HFFc6 (cell line): ENCODE measurements around the gene KIF26B. TPM values are rescaled to one million over a fixed set of nuclear protein-coding genes. Genes with fewer than 3 reads are reported as not detected.
"Not testable (repeated sequence)": the region's sequence is repeated elsewhere in the genome, so short reads cannot be mapped to it uniquely, and the experiment has no call there.

Source experiments
- DNase-seq: peaks from one replicate; pipeline ENCODE4 v3.0.0-alpha.2; 2018
- H3K27ac Mint-ChIP-seq: 2 replicates; pipeline ENCODE4 v1.8.0; 2020; ENCODE audit warnings: mild to moderate bottlenecking, mixed read lengths
- H3K27me3 Mint-ChIP-seq: 2 replicates; pipeline ENCODE4 v1.8.0; 2021; ENCODE audit warnings: mild to moderate bottlenecking, moderate library complexity, mixed read lengths; ENCODE audit not compliant: insufficient read depth
- H3K36me3 Mint-ChIP-seq: 2 replicates; pipeline ENCODE4 v1.8.0; 2021; ENCODE audit warnings: low read depth, mixed read lengths
- H3K4me1 Mint-ChIP-seq: 2 replicates; pipeline ENCODE4 v1.8.0; 2020; ENCODE audit warnings: low read depth, mixed read lengths
- H3K4me3 Mint-ChIP-seq: 2 replicates; pipeline ENCODE4 v1.8.0; 2020; ENCODE audit warnings: mild to moderate bottlenecking, moderate library complexity, mixed read lengths
- H3K9me3 Mint-ChIP-seq: 2 replicates; pipeline ENCODE4 v1.8.0; 2020; ENCODE audit warnings: mild to moderate bottlenecking, mixed read lengths
- CTCF ChIP-seq: fragments of 200-600 bp; sonication (generic); IDR thresholded peaks from 2 replicates; pipeline ENCODE4 v1.5.0; 2021; ENCODE audit warnings: antibody characterized with exemption, mild to moderate bottlenecking
- total RNA-seq, 6 experiments: library from RNA; stranded (reverse); fragmentation: NEBNext Ultra II Directional; extraction: Animal tissue kit (Norgen Biotek cat#: 25700); gene quantifications; 2 replicates in 1 of 6; 3 replicates in 5 of 6; pipeline ENCODE4 v1.2.3, GENCODE V29; 2021

Gene KIF26B
- total RNA-seq, 6 experiments from 2014 or later, result 4.6 to 7.5 (median 5.5) TPM

GRCh38 chr1:245126530-245126929, 28.3 kb upstream of the KIF26B start:
- Mint-ChIP-seq H3K4me1 (peaks cover 24% of the 10 kb centered on the region), H3K36me3 (0 out of 2 replicates have a peak, but pooled peaks cover 6% of the 10 kb centered on the region), H3K27ac (no peak overlapping the region), H3K9me3 (no peaks in the 10 kb centered on the region), H3K27me3 (peaks cover 16% of the 10 kb centered on the region), H3K4me3 (no peak overlapping the region)
- DNase-seq, result no peak
- TF ChIP-seq CTCF, result no peak

DNA sequence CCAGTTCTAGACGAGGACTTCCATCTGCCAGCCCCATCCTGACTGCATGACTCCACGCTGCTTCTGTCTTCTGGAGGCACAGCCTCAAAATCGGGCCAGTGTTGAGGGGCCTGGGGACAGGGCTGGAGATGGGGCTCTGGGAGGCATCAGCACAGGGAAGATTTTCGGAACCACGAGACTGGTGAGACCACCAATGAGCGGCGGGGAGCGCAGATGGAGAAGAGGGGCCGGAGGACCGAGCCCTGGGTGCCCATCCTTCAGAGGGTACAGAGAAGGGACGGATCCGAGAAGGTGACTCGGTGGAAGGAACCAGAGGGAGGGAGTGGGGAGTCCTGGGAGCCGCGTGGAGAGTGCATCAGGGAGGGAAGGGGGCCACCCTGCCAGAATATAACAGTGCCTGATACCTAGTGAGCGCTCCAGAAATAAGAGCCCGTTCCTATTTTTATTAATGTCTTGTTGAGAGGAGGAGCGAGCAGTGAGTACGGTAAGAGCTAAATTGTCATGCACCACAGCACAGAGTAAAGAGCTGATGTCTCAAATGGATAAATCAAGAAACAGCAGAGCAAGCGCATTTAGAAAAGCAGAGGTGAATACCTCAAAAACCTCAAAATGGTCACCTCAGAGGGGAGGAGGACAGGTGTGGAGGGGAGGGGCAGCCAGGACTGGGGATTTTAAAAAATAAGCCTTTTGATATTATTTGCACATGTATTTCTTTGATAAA, 26.2 kb upstream of the KIF26B start:
- Mint-ChIP-seq H3K4me1 (peaks cover 24% of the 10 kb centered on the region), H3K4me3 (no peak overlapping the region), H3K27me3 (peaks cover 25% of the 10 kb centered on the region), H3K36me3 (0 out of 2 replicates have a peak, but pooled peaks cover 6% of the 10 kb centered on the region), H3K27ac (no peak overlapping the region), H3K9me3 (no peaks in the 10 kb centered on the region)
- DNase-seq, result no peak
- no peak for TF ChIP-seq CTCF

GRCh38 chr1:245129319-245130240, 25.2 kb upstream of the KIF26B start:
- Mint-ChIP-seq H3K36me3 (0 out of 2 replicates have a peak, but pooled peaks cover 6% of the 10 kb centered on the region), H3K27me3 (peaks cover 25% of the 10 kb centered on the region), H3K9me3 (peaks cover 3% of the 10 kb centered on the region; the same call in 1 of the 2 replicates), H3K4me3 (no peak overlapping the region; the same call in 1 of the 2 replicates), H3K27ac (no peak overlapping the region), H3K4me1 (peaks cover 24% of the 10 kb centered on the region)
- no peak for TF ChIP-seq CTCF
- no peak for DNase-seq

- not testable (repeated sequence) for H3K27ac Mint-ChIP-seq, H3K4me3 Mint-ChIP-seq, DNase-seq, H3K36me3 Mint-ChIP-seq, H3K9me3 Mint-ChIP-seq
- H3K27me3 Mint-ChIP-seq, result peaks cover 21% of the 10 kb centered on the region
- peaks cover 24% of the 10 kb centered on the region for H3K4me1 Mint-ChIP-seq
Observed at GRCh38 chr1:245130281-245131025, 24.3 kb upstream of the KIF26B start.

DNA sequence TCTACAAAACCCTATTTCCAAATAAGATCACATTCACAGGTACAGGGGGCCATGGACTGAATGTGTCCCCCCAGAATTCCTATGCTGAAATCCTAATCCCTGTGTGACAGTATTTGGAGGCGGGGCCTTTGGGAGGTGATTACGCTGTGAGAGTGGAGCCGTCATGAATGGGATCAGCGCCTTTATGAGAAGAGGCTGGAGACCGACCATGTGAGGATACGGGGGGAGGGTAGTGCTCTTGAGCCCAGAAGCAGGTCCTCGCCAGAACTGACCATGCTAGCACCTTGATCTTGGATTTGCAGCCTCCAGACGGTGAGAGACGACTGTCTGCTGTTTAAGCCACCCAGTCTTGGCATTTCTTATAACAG, 23.8 kb upstream of the KIF26B start:
- Mint-ChIP-seq H3K27ac (no peak overlapping the region), H3K36me3 (no peaks in the 10 kb centered on the region), H3K4me3 (no peak overlapping the region), H3K4me1 (peaks cover 24% of the 10 kb centered on the region), H3K27me3 (peaks cover 21% of the 10 kb centered on the region), H3K9me3 (peaks cover 4% of the 10 kb centered on the region; the same call in 1 of the 2 replicates)
- DNase-seq, result no peak
- no peak for TF ChIP-seq CTCF
